Tongue (tissue), 3 donors: ENCODE data around the gene ARHGAP6. TPM values are rescaled to one million over a fixed set of nuclear protein-coding genes. Genes with fewer than 3 reads are reported as not detected.

Source experiments
- DNase-seq: peaks from one replicate; pipeline ENCODE4 v3.0.0-alpha.2; 2015
- small RNA-seq: library from RNA; depleted of rRNA; stranded (forward); fragments of <200 nt; gene quantifications from one replicate; pipeline ENCODE3, GENCODE V24; 2014; ENCODE audit warnings: low replicate concordance
- total RNA-seq: library from RNA; depleted of rRNA; stranded (reverse); fragments of >200 nt; gene quantifications from one replicate; pipeline ENCODE4 v1.2.3, GENCODE V29; 2014

The ARHGAP6 gene
- total RNA-seq, 1 donor from 2014 or later: 9.2 TPM

GRCh38 chrX:11103751-11104150 is 562.0 kb downstream of the ARHGAP6 start:
- no peak for DNase-seq

- no peak for DNase-seq
Measured at GRCh38 chrX:11103006-11103405, 562.7 kb downstream of the ARHGAP6 start.

- peak; percentile 80 for DNase-seq
Measured at GRCh38 chrX:11100281-11101035, 565.3 kb downstream of the ARHGAP6 start.

GRCh38 chrX:11099465-11099864 is 566.3 kb downstream of the ARHGAP6 start:
- DNase-seq: no peak

GRCh38 chrX:11097933-11098332 is 567.8 kb downstream of the ARHGAP6 start:
- DNase-seq: no peak

- no peak for DNase-seq
Measured at GRCh38 chrX:11089802-11090201, 575.9 kb downstream of the ARHGAP6 start.

Small RNA genes within 50 kb of the gene (small RNA-seq; reads per million reads assigned to genes)
- gene MIR548AX: 0.06 reads per million
- not detected for gene RF00019
- not detected for gene RF02271

Other genes starting within 250 kb of the ARHGAP6 start
- 19.9 TPM for gene MSL3, start 92.3 kb upstream of the ARHGAP6 start, total RNA-seq